Smooth muscle cell (in vitro differentiated cells): ENCODE data around the gene GRM8. TPM values are rescaled to one million over a fixed set of nuclear protein-coding genes. Genes with fewer than 3 reads are reported as not detected.
A peak's percentile ranks its signal among the peaks of the same experiment; 100 is the strongest.

ENCODE experiments used
- DNase-seq: peaks from one replicate; lab custom pipeline; 2025; ENCODE audit not compliant: unreplicated experiment; lab: John Stamatoyannopoulos, UW
- H2AFZ ChIP-seq: fragments of 200-600 bp; sonication (generic); 2 replicates; pipeline ENCODE4 v1.6.0; 2016; ENCODE audit warnings: antibody characterized with exemption, low read depth, mild to moderate bottlenecking
- H3F3A ChIP-seq: fragments of 200-600 bp; sonication (generic); 2 replicates; pipeline ENCODE4 v1.6.0; 2017; ENCODE audit warnings: antibody characterized with exemption, low read depth
- H3K27ac ChIP-seq: fragments of 200-600 bp; sonication (generic); 2 replicates; pipeline ENCODE4 v1.5.1; 2016; ENCODE audit warnings: low read depth, mild to moderate bottlenecking
- H3K27me3 ChIP-seq: fragments of 200-600 bp; sonication (generic); 2 replicates; pipeline ENCODE4 v1.6.1; 2016; ENCODE audit warnings: low read depth, mild to moderate bottlenecking
- H3K36me3 ChIP-seq: fragments of 200-600 bp; sonication (generic); 2 replicates; pipeline ENCODE4 v1.5.1; 2016; ENCODE audit warnings: low read depth
- H3K4me1 ChIP-seq: fragments of 200-600 bp; sonication (generic); 2 replicates; pipeline ENCODE4 v1.5.1; 2016; ENCODE audit warnings: low read depth
- H3K4me2 ChIP-seq: fragments of 200-600 bp; sonication (generic); 2 replicates; pipeline ENCODE4 v1.6.0; 2016; ENCODE audit warnings: mild to moderate bottlenecking
- H3K4me3 ChIP-seq: fragments of 200-600 bp; sonication (generic); 2 replicates; pipeline ENCODE4 v1.5.1; 2016; ENCODE audit warnings: mild to moderate bottlenecking
- H3K79me2 ChIP-seq: fragments of 200-600 bp; sonication (generic); 2 replicates; pipeline ENCODE4 v1.6.0; 2016; ENCODE audit warnings: low read depth, mild to moderate bottlenecking
- H3K9ac ChIP-seq: fragments of 200-600 bp; sonication (generic); 2 replicates; pipeline ENCODE4 v1.6.0; 2016; ENCODE audit warnings: low read depth
- H3K9me3 ChIP-seq: fragments of 200-600 bp; sonication (generic); replicated peaks from 2 replicates; pipeline ENCODE4 v1.5.1; 2016; ENCODE audit warnings: low read depth
- H4K20me1 ChIP-seq: fragments of 200-600 bp; sonication (generic); 2 replicates; pipeline ENCODE4 v1.6.0; 2016; ENCODE audit warnings: low read depth
- WGBS: methylation state at CpG from one replicate; pipeline ENCODE4 v1.1.7; 2016; ENCODE audit warnings: low lambda C conversion rate; 5-methylcytosine and 5-hydroxymethylcytosine counted together
- polyA plus RNA-seq: library from polyadenylated mRNA; unstranded; fragments of >200 nt; fragmentation: Nextera tagmentation; extraction: Ambion mirVana; gene quantifications from 2 replicates; pipeline ENCODE4 v1.2.1, GENCODE V29; 2016
- total RNA-seq: library from RNA; depleted of rRNA; stranded (reverse); fragments of >200 nt; gene quantifications from 2 replicates; pipeline ENCODE4 v1.2.3, GENCODE V29; 2014
- TF ChIP-seq, protein P1 (sequence below): fragments of 200-600 bp; sonication (generic); IDR thresholded peaks from 2 replicates; pipeline ENCODE4 v1.5.1; 2017; ENCODE audit warnings: borderline replicate concordance, mild to moderate bottlenecking, antibody characterized with exemption; ENCODE audit not compliant: insufficient read depth, poor library complexity, severe bottlenecking

The GRM8 gene
- total RNA-seq (20.5 and 31.3 TPM in 2 replicates), polyA plus RNA-seq (8.9 and 9.8 TPM in 2 replicates)

DNA sequence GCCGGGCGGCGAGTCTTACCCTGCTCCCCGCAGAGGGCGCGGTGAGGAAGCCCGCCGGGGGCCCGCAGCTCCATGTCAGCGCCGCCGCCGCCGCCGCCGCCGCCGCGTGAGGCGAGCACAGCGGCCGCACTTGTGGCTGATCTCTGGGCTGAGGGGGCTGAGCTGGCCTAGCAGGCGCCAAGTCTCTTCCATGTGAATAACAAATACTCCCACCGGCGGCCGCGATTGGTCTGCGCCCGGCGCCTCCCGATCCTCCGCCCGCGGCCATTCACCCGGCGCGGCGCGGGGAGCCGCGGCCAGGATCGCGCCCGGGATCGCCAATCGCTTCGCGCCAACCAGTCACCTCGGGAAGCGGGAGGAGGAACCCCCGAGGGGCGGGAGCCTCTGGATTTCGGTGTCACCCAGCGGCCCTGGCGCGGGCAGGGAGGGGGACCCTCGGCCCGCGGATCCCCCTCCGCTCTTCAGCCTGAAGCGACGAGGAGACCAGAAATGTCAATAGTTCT, at the start of gene GRM8:
TSS of gene GRM8 (minus strand) at position 164 of the 503 bp plus-strand sequence.
- DNase-seq = no peak
- Histone ChIP-seq H4K20me1 (no peaks in the 10 kb centered on the region), H3K36me3 (no peaks in the 10 kb centered on the region), H3K27me3 (peaks cover 86% of the 10 kb centered on the region), H3K4me1 (peaks cover 4% of the 10 kb centered on the region), H3K9me3 (no peaks in the 10 kb centered on the region), H3F3A (no peaks in the 10 kb centered on the region), H3K4me2 (peak within 1 kb of the TSS; percentile 88), H3K27ac (no peak within 1 kb of the TSS), H3K4me3 (peak within 1 kb of the TSS; percentile 71), H3K9ac (peak within 1 kb of the TSS; percentile 18), H3K79me2 (no peaks in the 10 kb centered on the region), H2AFZ (peak within 1 kb of the TSS; percentile 86)
- WGBS = 1% methylated on average over 30 of the region's 62 CpGs
- TF ChIP-seq, protein P1, sequence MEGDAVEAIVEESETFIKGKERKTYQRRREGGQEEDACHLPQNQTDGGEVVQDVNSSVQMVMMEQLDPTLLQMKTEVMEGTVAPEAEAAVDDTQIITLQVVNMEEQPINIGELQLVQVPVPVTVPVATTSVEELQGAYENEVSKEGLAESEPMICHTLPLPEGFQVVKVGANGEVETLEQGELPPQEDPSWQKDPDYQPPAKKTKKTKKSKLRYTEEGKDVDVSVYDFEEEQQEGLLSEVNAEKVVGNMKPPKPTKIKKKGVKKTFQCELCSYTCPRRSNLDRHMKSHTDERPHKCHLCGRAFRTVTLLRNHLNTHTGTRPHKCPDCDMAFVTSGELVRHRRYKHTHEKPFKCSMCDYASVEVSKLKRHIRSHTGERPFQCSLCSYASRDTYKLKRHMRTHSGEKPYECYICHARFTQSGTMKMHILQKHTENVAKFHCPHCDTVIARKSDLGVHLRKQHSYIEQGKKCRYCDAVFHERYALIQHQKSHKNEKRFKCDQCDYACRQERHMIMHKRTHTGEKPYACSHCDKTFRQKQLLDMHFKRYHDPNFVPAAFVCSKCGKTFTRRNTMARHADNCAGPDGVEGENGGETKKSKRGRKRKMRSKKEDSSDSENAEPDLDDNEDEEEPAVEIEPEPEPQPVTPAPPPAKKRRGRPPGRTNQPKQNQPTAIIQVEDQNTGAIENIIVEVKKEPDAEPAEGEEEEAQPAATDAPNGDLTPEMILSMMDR = peak; percentile 3

DNA sequence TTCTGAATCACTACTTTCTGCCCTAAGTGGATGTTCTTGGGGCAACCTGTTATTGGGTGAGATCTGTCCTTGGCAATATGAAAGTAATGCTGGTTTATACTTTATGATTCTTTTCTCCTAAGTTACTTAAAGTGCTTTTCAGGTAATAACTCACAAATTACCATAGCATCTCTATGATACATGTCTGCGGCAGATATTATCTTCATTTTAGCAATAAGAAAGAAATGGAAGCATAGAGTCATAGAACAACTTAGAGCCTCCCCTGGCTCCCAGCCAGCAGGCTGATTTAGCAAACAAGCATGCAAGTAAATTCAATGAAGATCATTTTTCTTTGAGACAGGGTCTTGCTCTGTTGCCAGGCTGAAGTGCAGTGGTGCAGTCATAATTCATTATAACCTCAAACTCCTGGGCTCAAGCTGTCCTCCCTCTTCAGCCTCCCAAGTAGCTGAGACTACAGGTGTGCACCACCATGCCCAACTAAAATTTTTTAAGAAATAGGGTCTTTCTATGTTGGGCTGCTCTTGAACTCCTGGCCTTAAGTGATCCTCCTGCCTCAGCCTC, 38.1 kb upstream of the GRM8 start:
- Histone ChIP-seq H2AFZ (no peak overlapping the region), H3K79me2 (no peaks in the 10 kb centered on the region), H3K4me1 (no peaks in the 10 kb centered on the region), H3K9me3 (no peaks in the 10 kb centered on the region), H3K9ac (no peak overlapping the region), H3K27me3 (peaks cover 10% of the 10 kb centered on the region), H3K4me3 (no peak overlapping the region), H3K27ac (no peak overlapping the region), H3K36me3 (no peaks in the 10 kb centered on the region), H3F3A (no peaks in the 10 kb centered on the region), H4K20me1 (no peaks in the 10 kb centered on the region), H3K4me2 (no peak overlapping the region)
- 89% methylated on average over 1 of the region's 1 CpG for WGBS
- TF ChIP-seq, protein P1 = no peak
- no peak for DNase-seq

DNA sequence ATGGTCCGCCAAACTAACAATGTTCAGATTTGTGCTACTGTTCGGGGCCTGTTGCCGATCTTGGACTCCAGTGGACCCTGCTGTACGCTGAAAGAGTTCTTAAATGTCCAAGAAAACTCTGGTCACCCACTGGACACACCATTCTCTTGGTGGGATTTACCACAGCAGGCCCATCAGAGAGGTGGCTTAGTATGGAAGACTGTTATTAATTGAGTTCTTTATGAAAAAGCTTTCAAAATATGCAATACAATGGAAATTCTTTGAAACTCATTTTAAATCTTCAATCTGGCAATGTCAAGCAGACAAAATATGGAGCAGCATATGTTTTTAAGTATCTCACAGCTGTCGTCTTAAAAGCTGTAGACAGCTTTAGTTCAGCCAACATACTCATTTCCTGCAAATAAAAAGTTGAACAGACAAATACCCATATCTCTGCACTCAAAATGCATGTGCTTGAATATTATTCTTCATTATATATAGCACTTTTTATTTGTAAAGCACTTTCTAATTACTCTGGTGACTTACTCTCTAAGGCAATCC, 37.4 kb upstream of the GRM8 start:
- WGBS = 84% methylated on average over 5 of the region's 5 CpGs
- H3K9me3 ChIP-seq = no peaks in the 10 kb centered on the region

More for the DNA sequence above, 37.4 kb upstream of the GRM8 start:
- no peak overlapping the region for H3K9ac ChIP-seq
- no peaks in the 10 kb centered on the region for H3K79me2 ChIP-seq
- H3F3A ChIP-seq = no peaks in the 10 kb centered on the region
- H3K4me2 ChIP-seq = no peak overlapping the region
- H3K27ac ChIP-seq = no peak overlapping the region
- TF ChIP-seq, protein P1 = no peak
- no peak overlapping the region for H2AFZ ChIP-seq
- no peaks in the 10 kb centered on the region for H3K4me1 ChIP-seq
- H3K27me3 ChIP-seq = peaks cover 10% of the 10 kb centered on the region
- no peaks in the 10 kb centered on the region for H3K36me3 ChIP-seq
- H3K4me3 ChIP-seq = no peak overlapping the region
- H4K20me1 ChIP-seq = no peaks in the 10 kb centered on the region
- DNase-seq = no peak
